ENCODE measurements around the gene MYBPC1. TPM values are rescaled to one million over a fixed set of nuclear protein-coding genes. Genes with fewer than 3 reads are reported as not detected.

The MYBPC1 gene
- total and polyA plus RNA-seq, 2 of the 13 experiments (the other 11 are each of a cell fraction or from before 2014, with no cell fraction given): 0.31 to 0.53 TPM

DNA sequence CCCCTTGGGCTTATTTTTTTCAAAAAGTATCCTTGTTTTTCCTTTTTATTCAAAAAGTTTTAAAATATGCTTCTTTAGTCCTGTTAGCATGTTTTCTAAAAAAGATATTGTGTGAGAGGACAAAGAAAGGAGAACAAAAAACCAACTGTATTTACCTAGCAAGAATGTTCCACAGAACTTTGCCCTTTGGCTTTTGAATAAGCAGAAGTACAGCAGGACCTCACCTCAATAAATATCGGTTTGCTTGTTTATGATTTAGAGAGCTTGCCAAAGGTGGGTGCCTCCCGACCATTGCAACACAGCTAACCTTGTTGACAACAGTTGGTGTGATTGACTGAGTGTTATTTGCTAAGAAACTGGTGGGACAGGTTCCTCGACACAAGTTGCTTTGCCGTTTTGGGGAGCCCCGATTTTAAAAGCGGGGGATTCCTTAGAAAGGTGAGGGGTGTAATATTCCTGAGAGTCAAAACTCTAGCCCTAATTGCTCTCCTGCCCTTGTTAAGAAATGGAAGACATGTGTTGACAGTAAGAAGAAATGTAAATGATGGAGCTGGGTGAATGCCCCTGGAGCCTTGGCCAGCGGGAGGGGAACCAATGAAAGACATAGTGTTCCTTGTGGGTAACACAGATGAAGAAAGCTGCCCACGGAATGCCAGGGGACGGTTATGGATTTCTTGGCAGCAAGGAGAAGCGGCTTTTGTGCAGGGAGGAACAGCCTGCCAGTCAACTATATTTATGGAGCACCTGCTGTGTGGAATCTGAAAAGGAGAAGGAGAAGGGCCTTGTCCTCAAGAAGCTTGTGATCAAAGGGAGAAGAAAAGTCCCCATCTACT, 13.7 kb downstream of the MYBPC1 start (continued):
- TF ChIP-seq, protein P1, sequence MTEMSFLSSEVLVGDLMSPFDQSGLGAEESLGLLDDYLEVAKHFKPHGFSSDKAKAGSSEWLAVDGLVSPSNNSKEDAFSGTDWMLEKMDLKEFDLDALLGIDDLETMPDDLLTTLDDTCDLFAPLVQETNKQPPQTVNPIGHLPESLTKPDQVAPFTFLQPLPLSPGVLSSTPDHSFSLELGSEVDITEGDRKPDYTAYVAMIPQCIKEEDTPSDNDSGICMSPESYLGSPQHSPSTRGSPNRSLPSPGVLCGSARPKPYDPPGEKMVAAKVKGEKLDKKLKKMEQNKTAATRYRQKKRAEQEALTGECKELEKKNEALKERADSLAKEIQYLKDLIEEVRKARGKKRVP (CRISPR knock-in tag; IDR thresholded peaks at IDR 0.05): peak in 1 of 2 experiments; percentile 88; a peak in 2 of 4 replicates
- TF ChIP-seq TCF12 (IDR thresholded peaks at IDR 0.05): no peak
- peak; percentile 94 for TF ChIP-seq TCF12 (CRISPR knock-in tag; IDR thresholded peaks at IDR 0.05)
- peak; percentile 74; the same call in 1 of the 2 replicates for TF ChIP-seq THAP11 (CRISPR knock-in tag; IDR thresholded peaks at IDR 0.05)
- peak; percentile 74; the same call in 1 of the 2 replicates for TF ChIP-seq AKAP8 (CRISPR knock-in tag; IDR thresholded peaks at IDR 0.05)
- TF ChIP-seq, protein P2, sequence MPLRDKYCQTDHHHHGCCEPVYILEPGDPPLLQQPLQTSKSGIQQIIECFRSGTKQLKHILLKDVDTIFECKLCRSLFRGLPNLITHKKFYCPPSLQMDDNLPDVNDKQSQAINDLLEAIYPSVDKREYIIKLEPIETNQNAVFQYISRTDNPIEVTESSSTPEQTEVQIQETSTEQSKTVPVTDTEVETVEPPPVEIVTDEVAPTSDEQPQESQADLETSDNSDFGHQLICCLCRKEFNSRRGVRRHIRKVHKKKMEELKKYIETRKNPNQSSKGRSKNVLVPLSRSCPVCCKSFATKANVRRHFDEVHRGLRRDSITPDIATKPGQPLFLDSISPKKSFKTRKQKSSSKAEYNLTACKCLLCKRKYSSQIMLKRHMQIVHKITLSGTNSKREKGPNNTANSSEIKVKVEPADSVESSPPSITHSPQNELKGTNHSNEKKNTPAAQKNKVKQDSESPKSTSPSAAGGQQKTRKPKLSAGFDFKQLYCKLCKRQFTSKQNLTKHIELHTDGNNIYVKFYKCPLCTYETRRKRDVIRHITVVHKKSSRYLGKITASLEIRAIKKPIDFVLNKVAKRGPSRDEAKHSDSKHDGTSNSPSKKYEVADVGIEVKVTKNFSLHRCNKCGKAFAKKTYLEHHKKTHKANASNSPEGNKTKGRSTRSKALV (CRISPR knock-in tag; IDR thresholded peaks at IDR 0.05): no peak
- TF ChIP-seq ZNF354B (CRISPR knock-in tag; IDR thresholded peaks at IDR 0.05): no peak
- peak; percentile 90 for TF ChIP-seq BRD4 (CRISPR knock-in tag; IDR thresholded peaks at IDR 0.05)
- TF ChIP-seq ZNF547 (CRISPR knock-in tag; IDR thresholded peaks at IDR 0.05): peak; percentile 72; the same call in 1 of the 2 replicates
- no peak for TF ChIP-seq ZNF451 (CRISPR knock-in tag; IDR thresholded peaks at IDR 0.05)
- peak; percentile 100 for TF ChIP-seq ASH2L (IDR thresholded peaks at IDR 0.05; ENCODE audit: insufficient read length, low read depth, low read length)
- TF ChIP-seq, protein P3, sequence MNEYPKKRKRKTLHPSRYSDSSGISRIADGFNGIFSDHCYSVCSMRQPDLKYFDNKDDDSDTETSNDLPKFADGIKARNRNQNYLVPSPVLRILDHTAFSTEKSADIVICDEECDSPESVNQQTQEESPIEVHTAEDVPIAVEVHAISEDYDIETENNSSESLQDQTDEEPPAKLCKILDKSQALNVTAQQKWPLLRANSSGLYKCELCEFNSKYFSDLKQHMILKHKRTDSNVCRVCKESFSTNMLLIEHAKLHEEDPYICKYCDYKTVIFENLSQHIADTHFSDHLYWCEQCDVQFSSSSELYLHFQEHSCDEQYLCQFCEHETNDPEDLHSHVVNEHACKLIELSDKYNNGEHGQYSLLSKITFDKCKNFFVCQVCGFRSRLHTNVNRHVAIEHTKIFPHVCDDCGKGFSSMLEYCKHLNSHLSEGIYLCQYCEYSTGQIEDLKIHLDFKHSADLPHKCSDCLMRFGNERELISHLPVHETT (CRISPR knock-in tag; conservative IDR thresholded peaks at IDR 0.05): 0 out of 2 replicates have a peak, but pooled peaks have one; percentile 37
- TF ChIP-seq, protein P4, sequence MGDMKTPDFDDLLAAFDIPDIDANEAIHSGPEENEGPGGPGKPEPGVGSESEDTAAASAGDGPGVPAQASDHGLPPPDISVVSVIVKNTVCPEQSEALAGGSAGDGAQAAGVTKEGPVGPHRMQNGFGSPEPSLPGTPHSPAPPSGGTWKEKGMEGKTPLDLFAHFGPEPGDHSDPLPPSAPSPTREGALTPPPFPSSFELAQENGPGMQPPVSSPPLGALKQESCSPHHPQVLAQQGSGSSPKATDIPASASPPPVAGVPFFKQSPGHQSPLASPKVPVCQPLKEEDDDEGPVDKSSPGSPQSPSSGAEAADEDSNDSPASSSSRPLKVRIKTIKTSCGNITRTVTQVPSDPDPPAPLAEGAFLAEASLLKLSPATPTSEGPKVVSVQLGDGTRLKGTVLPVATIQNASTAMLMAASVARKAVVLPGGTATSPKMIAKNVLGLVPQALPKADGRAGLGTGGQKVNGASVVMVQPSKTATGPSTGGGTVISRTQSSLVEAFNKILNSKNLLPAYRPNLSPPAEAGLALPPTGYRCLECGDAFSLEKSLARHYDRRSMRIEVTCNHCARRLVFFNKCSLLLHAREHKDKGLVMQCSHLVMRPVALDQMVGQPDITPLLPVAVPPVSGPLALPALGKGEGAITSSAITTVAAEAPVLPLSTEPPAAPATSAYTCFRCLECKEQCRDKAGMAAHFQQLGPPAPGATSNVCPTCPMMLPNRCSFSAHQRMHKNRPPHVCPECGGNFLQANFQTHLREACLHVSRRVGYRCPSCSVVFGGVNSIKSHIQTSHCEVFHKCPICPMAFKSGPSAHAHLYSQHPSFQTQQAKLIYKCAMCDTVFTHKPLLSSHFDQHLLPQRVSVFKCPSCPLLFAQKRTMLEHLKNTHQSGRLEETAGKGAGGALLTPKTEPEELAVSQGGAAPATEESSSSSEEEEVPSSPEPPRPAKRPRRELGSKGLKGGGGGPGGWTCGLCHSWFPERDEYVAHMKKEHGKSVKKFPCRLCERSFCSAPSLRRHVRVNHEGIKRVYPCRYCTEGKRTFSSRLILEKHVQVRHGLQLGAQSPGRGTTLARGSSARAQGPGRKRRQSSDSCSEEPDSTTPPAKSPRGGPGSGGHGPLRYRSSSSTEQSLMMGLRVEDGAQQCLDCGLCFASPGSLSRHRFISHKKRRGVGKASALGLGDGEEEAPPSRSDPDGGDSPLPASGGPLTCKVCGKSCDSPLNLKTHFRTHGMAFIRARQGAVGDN (CRISPR knock-in tag; IDR thresholded peaks at IDR 0.05): no peak
- TF ChIP-seq, protein P5, sequence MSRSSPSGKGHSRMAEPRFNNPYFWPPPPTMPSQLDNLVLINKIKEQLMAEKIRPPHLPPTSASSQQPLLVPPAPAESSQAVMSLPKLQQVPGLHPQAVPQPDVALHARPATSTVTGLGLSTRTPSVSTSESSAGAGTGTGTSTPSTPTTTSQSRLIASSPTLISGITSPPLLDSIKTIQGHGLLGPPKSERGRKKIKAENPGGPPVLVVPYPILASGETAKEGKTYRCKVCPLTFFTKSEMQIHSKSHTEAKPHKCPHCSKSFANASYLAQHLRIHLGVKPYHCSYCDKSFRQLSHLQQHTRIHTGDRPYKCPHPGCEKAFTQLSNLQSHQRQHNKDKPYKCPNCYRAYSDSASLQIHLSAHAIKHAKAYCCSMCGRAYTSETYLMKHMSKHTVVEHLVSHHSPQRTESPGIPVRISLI (CRISPR knock-in tag; IDR thresholded peaks at IDR 0.05; ENCODE audit: borderline replicate concordance): peak; percentile 65; the same call in 1 of the 2 replicates
- 0 out of 2 replicates have a peak, but pooled peaks have one; percentile 13 for TF ChIP-seq ELF1 (CRISPR knock-in tag; IDR thresholded peaks at IDR 0.05)
- TF ChIP-seq, protein P6, sequence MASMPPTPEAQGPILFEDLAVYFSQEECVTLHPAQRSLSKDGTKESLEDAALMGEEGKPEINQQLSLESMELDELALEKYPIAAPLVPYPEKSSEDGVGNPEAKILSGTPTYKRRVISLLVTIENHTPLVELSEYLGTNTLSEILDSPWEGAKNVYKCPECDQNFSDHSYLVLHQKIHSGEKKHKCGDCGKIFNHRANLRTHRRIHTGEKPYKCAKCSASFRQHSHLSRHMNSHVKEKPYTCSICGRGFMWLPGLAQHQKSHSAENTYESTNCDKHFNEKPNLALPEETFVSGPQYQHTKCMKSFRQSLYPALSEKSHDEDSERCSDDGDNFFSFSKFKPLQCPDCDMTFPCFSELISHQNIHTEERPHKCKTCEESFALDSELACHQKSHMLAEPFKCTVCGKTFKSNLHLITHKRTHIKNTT (CRISPR knock-in tag; IDR thresholded peaks at IDR 0.05): no peak
- TF ChIP-seq MED13 (CRISPR knock-in tag; IDR thresholded peaks at IDR 0.05): peak; percentile 97
- no peak for TF ChIP-seq PAX8 (CRISPR knock-in tag; IDR thresholded peaks at IDR 0.05; ENCODE audit: borderline replicate concordance)
